ENCODE results near the gene TFG.

Gene TFG

GRCh38 chr3:100759159-100759558 lies 49.9 kb downstream of the TFG start:
- FAIRE-seq: no peak

GRCh38 chr3:100759950-100760349 lies 50.7 kb downstream of the TFG start:
- no peak for FAIRE-seq

- FAIRE-seq: no peak
These were observed 51.1 kb downstream of the TFG start for GRCh38 chr3:100760377-100760776.

- no peak for FAIRE-seq
These were observed 52.1 kb downstream of the TFG start for GRCh38 chr3:100761211-100761942.

- FAIRE-seq: no peak
These were observed 52.7 kb downstream of the TFG start for GRCh38 chr3:100761951-100762350.

- no peak for FAIRE-seq
These were observed 56.2 kb downstream of the TFG start for GRCh38 chr3:100765437-100765975.

GRCh38 chr3:100766069-100766468 lies 56.8 kb downstream of the TFG start:
- FAIRE-seq: no peak

- FAIRE-seq: no peak
These were observed 60.4 kb downstream of the TFG start for GRCh38 chr3:100769693-100770092.

- FAIRE-seq: no peak
These were observed 65.9 kb downstream of the TFG start for GRCh38 chr3:100775226-100775625.

GRCh38 chr3:100775669-100776068 lies 66.4 kb downstream of the TFG start:
- no peak for FAIRE-seq

- FAIRE-seq: no peak
These were observed 66.9 kb downstream of the TFG start for GRCh38 chr3:100776097-100776729.

- FAIRE-seq: no peak
These were observed 67.5 kb downstream of the TFG start for GRCh38 chr3:100776746-100777145.

- FAIRE-seq: no peak
These were observed 68.0 kb downstream of the TFG start for GRCh38 chr3:100777271-100777670.

- FAIRE-seq: no peak
These were observed 70.2 kb downstream of the TFG start for GRCh38 chr3:100779480-100779879.

GRCh38 chr3:100780071-100780622 lies 70.9 kb downstream of the TFG start:
- FAIRE-seq: no peak

GRCh38 chr3:100781301-100781700 lies 72.0 kb downstream of the TFG start:
- FAIRE-seq: no peak

- FAIRE-seq: no peak
These were observed 73.1 kb downstream of the TFG start for GRCh38 chr3:100782348-100782747.

GRCh38 chr3:100782906-100783305 lies 73.6 kb downstream of the TFG start:
- no peak for FAIRE-seq

- FAIRE-seq: no peak
These were observed 74.3 kb downstream of the TFG start for GRCh38 chr3:100783619-100784018.

GRCh38 chr3:100789579-100789978 lies 80.3 kb downstream of the TFG start:
- no peak for FAIRE-seq

- no peak for FAIRE-seq
These were observed 87.3 kb downstream of the TFG start for GRCh38 chr3:100796556-100796955.

GRCh38 chr3:100798012-100798411 lies 88.7 kb downstream of the TFG start:
- no peak for FAIRE-seq
